SW 1271 (cell line): Measurements from ENCODE around the gene HOXC6.
A peak's percentile ranks its signal among the peaks of the same experiment; 100 is the strongest.

ENCODE experiments used
- DNase-seq, 2 experiments: peaks; one replicate each; lab custom pipeline; 2025; lab: John Stamatoyannopoulos, UW

The HOXC6 gene

GRCh38 chr12:54028314-54029201 lies at the start of gene HOXC6:
Gene HOXC6, plus strand, starts transcription at chr12:54028440. Its CDS starts 82 bp downstream, at chr12:54028522.
- DNase-seq = no peak

- DNase-seq = no peak
Measured at GRCh38 chr12:53978477-53979356, 49.5 kb upstream of the HOXC6 start.

GRCh38 chr12:53980104-53980801 lies 48.0 kb upstream of the HOXC6 start:
- DNase-seq = no peak

- DNase-seq = no peak
Measured at GRCh38 chr12:53980802-53981496, 47.3 kb upstream of the HOXC6 start.

GRCh38 chr12:53981634-53982565 lies 46.3 kb upstream of the HOXC6 start:
- DNase-seq = no peak

- DNase-seq = no peak
Measured at GRCh38 chr12:53982648-53983567, 45.3 kb upstream of the HOXC6 start.

- DNase-seq = no peak
Measured at GRCh38 chr12:53983568-53983949, 44.7 kb upstream of the HOXC6 start.

GRCh38 chr12:53983950-53984572 lies 44.2 kb upstream of the HOXC6 start:
- DNase-seq = no peak

GRCh38 chr12:53984901-53985691 lies 43.1 kb upstream of the HOXC6 start, which contains the start of gene HOXC10:
Gene HOXC10, plus strand, starts transcription at chr12:53985146. Its CDS starts 114 bp downstream, at chr12:53985260.
- peak; percentile 87 to 93 for DNase-seq

- no peak for DNase-seq
Measured at GRCh38 chr12:53985692-53985993, 42.6 kb upstream of the HOXC6 start.

GRCh38 chr12:53985994-53986685 lies 42.1 kb upstream of the HOXC6 start:
- DNase-seq = peak in 1 of 2 experiments; percentile 27

- no peak for DNase-seq
Measured at GRCh38 chr12:53986686-53987483, 41.4 kb upstream of the HOXC6 start.

- DNase-seq = no peak
Measured at GRCh38 chr12:53987787-53988230, 40.4 kb upstream of the HOXC6 start.

- no peak for DNase-seq
Measured at GRCh38 chr12:53988541-53989226, 39.6 kb upstream of the HOXC6 start.

GRCh38 chr12:53989227-53990113 lies 38.8 kb upstream of the HOXC6 start:
- peak in 1 of 2 experiments; percentile 8 for DNase-seq
